ENCODE measurements around the gene CATSPERB.

CATSPERB gene

DNA sequence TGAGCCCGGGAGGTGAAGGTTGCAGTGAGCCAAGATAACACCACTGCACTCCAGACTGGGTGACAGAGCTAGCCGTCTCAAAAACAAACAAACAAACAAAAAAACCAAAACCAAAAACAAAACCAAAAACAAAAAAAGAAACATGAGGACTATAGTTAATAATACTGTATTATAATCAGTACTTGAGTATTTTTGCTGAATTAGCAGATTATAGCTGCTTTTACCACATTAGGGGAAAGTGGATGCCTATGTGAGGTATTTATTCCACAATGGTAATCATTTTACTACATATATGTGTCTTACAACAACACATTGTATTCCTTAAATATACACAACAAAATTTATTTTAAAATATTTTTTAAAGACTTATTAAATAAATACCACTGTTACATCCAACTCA is 120.4 kb downstream of the CATSPERB start:
- Histone ChIP-seq H3K79me2 (ENCODE audit: insufficient read depth, low read length) (no peaks in the 10 kb centered on the region), H3K4me2 (ENCODE audit: low read depth, low read length, poor library complexity, severe bottlenecking) (no peak overlapping the region), H3K4me1 (ENCODE audit: insufficient read depth, low read length, poor library complexity, severe bottlenecking) (no peaks in the 10 kb centered on the region), H3K27me3 (ENCODE audit: insufficient read depth, low read length, poor library complexity, severe bottlenecking) (no peaks in the 10 kb centered on the region), H4K20me1 (ENCODE audit: insufficient read depth, low read length, poor library complexity, severe bottlenecking) (no peaks in the 10 kb centered on the region), H3K9me3 (ENCODE audit: insufficient read depth, low read depth, low read length) (no peaks in the 10 kb centered on the region), H3K9ac (ENCODE audit: low read depth, low read length, poor library complexity, severe bottlenecking) (no peak overlapping the region), H3F3A (ENCODE audit: low read depth) (no peaks in the 10 kb centered on the region), H3K9me2 (replicated peaks; ENCODE audit: low read depth, low read length) (no peaks in the 10 kb centered on the region), H3K36me3 (ENCODE audit: insufficient read depth, low read length) (no peaks in the 10 kb centered on the region), H2AFZ (ENCODE audit: low read length) (no peak overlapping the region), H3K4me3 (ENCODE audit: low read length, poor library complexity, severe bottlenecking) (no peak overlapping the region)
- TF ChIP-seq, protein P1, sequence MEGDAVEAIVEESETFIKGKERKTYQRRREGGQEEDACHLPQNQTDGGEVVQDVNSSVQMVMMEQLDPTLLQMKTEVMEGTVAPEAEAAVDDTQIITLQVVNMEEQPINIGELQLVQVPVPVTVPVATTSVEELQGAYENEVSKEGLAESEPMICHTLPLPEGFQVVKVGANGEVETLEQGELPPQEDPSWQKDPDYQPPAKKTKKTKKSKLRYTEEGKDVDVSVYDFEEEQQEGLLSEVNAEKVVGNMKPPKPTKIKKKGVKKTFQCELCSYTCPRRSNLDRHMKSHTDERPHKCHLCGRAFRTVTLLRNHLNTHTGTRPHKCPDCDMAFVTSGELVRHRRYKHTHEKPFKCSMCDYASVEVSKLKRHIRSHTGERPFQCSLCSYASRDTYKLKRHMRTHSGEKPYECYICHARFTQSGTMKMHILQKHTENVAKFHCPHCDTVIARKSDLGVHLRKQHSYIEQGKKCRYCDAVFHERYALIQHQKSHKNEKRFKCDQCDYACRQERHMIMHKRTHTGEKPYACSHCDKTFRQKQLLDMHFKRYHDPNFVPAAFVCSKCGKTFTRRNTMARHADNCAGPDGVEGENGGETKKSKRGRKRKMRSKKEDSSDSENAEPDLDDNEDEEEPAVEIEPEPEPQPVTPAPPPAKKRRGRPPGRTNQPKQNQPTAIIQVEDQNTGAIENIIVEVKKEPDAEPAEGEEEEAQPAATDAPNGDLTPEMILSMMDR (conservative IDR thresholded peaks at IDR 0.05; ENCODE audit: low read length): no peak
- no peak for TF ChIP-seq EZH2phosphoT487 (IDR thresholded peaks at IDR 0.05; ENCODE audit: borderline replicate concordance)

DNA sequence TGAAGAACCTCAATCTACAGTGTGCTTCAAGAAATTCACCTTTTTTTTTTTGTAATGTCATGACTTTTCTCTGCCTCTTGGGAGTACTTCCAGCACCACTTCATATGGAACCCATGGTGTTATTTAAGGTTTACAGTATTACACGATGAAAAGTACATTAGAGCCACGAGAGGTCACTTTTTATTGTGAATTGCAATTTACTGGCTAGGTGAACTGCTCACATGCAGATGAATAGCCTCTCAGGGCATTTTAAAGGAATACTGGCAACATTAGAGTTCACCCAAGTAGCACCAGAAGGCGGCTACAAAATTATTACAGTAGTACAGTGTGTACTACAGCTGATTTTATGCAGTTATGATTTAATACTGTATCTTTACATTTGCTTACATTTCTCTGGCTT is 122.7 kb downstream of the CATSPERB start:
- Histone ChIP-seq H4K20me1 (ENCODE audit: insufficient read depth, low read length, poor library complexity, severe bottlenecking) (no peaks in the 10 kb centered on the region), H3K4me3 (ENCODE audit: low read length, poor library complexity, severe bottlenecking) (no peak overlapping the region), H3K9me2 (replicated peaks; ENCODE audit: low read depth, low read length) (no peaks in the 10 kb centered on the region), H3F3A (ENCODE audit: low read depth) (no peaks in the 10 kb centered on the region), H3K9me3 (ENCODE audit: insufficient read depth, low read depth, low read length) (no peaks in the 10 kb centered on the region), H3K27me3 (ENCODE audit: insufficient read depth, low read length, poor library complexity, severe bottlenecking) (no peaks in the 10 kb centered on the region), H2AFZ (ENCODE audit: low read length) (no peak overlapping the region), H3K9ac (ENCODE audit: low read depth, low read length, poor library complexity, severe bottlenecking) (no peak overlapping the region), H3K79me2 (ENCODE audit: insufficient read depth, low read length) (no peaks in the 10 kb centered on the region), H3K4me1 (ENCODE audit: insufficient read depth, low read length, poor library complexity, severe bottlenecking) (no peaks in the 10 kb centered on the region), H3K36me3 (ENCODE audit: insufficient read depth, low read length) (no peaks in the 10 kb centered on the region), H3K4me2 (ENCODE audit: low read depth, low read length, poor library complexity, severe bottlenecking) (no peak overlapping the region)
- no peak for TF ChIP-seq EZH2phosphoT487 (IDR thresholded peaks at IDR 0.05; ENCODE audit: borderline replicate concordance)
- TF ChIP-seq, protein P1 (conservative IDR thresholded peaks at IDR 0.05; ENCODE audit: low read length): no peak

- Histone ChIP-seq H3K9ac (ENCODE audit: low read depth, low read length, poor library complexity, severe bottlenecking) (no peak overlapping the region), H3K79me2 (ENCODE audit: insufficient read depth, low read length) (no peaks in the 10 kb centered on the region), H3K9me2 (replicated peaks; ENCODE audit: low read depth, low read length) (no peaks in the 10 kb centered on the region), H3K36me3 (ENCODE audit: insufficient read depth, low read length) (no peaks in the 10 kb centered on the region), H2AFZ (ENCODE audit: low read length) (no peak overlapping the region), H3K9me3 (ENCODE audit: insufficient read depth, low read depth, low read length) (no peaks in the 10 kb centered on the region), H3K27me3 (ENCODE audit: insufficient read depth, low read length, poor library complexity, severe bottlenecking) (no peaks in the 10 kb centered on the region), H3F3A (ENCODE audit: low read depth) (no peaks in the 10 kb centered on the region), H3K4me1 (ENCODE audit: insufficient read depth, low read length, poor library complexity, severe bottlenecking) (no peaks in the 10 kb centered on the region), H4K20me1 (ENCODE audit: insufficient read depth, low read length, poor library complexity, severe bottlenecking) (no peaks in the 10 kb centered on the region), H3K4me3 (ENCODE audit: low read length, poor library complexity, severe bottlenecking) (no peak overlapping the region), H3K4me2 (ENCODE audit: low read depth, low read length, poor library complexity, severe bottlenecking) (no peak overlapping the region)
- TF ChIP-seq, protein P1 (conservative IDR thresholded peaks at IDR 0.05; ENCODE audit: low read length): no peak
- TF ChIP-seq EZH2phosphoT487 (IDR thresholded peaks at IDR 0.05; ENCODE audit: borderline replicate concordance): no peak
These were observed 124.4 kb downstream of the CATSPERB start for GRCh38 chr14:91607322-91608047.
